PC-9 (cell line): ENCODE measurements around the gene PILRA.

Experiments used
- EZH2 ChIP-seq: fragments of 200-600 bp; sonication (generic); IDR thresholded peaks from 2 replicates; pipeline ENCODE4 v1.8.0; 2017; ENCODE audit warnings: antibody characterized with exemption, low read depth
- TF ChIP-seq, protein P1 (sequence below): fragments of 200-600 bp; sonication (generic); conservative IDR thresholded peaks from 2 replicates; pipeline ENCODE4 v1.6.1; 2017; ENCODE audit warnings: mixed run types, antibody characterized with exemption, mild to moderate bottlenecking, moderate library complexity

GRCh38 chr7:100434297-100435144 lies 61.2 kb downstream of the PILRA start:
- TF ChIP-seq, protein P1, sequence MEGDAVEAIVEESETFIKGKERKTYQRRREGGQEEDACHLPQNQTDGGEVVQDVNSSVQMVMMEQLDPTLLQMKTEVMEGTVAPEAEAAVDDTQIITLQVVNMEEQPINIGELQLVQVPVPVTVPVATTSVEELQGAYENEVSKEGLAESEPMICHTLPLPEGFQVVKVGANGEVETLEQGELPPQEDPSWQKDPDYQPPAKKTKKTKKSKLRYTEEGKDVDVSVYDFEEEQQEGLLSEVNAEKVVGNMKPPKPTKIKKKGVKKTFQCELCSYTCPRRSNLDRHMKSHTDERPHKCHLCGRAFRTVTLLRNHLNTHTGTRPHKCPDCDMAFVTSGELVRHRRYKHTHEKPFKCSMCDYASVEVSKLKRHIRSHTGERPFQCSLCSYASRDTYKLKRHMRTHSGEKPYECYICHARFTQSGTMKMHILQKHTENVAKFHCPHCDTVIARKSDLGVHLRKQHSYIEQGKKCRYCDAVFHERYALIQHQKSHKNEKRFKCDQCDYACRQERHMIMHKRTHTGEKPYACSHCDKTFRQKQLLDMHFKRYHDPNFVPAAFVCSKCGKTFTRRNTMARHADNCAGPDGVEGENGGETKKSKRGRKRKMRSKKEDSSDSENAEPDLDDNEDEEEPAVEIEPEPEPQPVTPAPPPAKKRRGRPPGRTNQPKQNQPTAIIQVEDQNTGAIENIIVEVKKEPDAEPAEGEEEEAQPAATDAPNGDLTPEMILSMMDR, result no peak
- TF ChIP-seq EZH2, result no peak
